Progenitor cell of endocrine pancreas (in vitro differentiated cells): ENCODE measurements around the gene FAM83E. TPM values are rescaled to one million over a fixed set of nuclear protein-coding genes. Genes with fewer than 3 reads are reported as not detected.

Experiments
- DNase-seq: peaks from one replicate; pipeline ENCODE4 v3.0.0; 2021; ENCODE audit warnings: low spot score; ENCODE audit not compliant: unreplicated experiment
- H3K27ac Mint-ChIP-seq: 2 replicates; pipeline ENCODE4 v1.8.0; 2021; ENCODE audit warnings: mild to moderate bottlenecking, moderate library complexity, mixed read lengths
- H3K27me3 Mint-ChIP-seq: 2 replicates; pipeline ENCODE4 v1.8.0; 2021; ENCODE audit warnings: mixed read lengths
- H3K36me3 Mint-ChIP-seq: 2 replicates; pipeline ENCODE4 v1.8.0; 2022; ENCODE audit warnings: mixed read lengths; ENCODE audit not compliant: insufficient read depth
- H3K4me1 Mint-ChIP-seq: 2 replicates; pipeline ENCODE4 v1.8.0; 2021; ENCODE audit warnings: low read depth, mixed read lengths
- H3K4me3 Mint-ChIP-seq: 2 replicates; pipeline ENCODE4 v1.8.0; 2021; ENCODE audit warnings: low read depth, mild to moderate bottlenecking, moderate library complexity, mixed read lengths
- H3K9me3 Mint-ChIP-seq: 2 replicates; pipeline ENCODE4 v1.8.0; 2021; ENCODE audit warnings: low read depth, mixed read lengths
- CTCF ChIP-seq: fragments of 200-600 bp; sonication (generic); IDR thresholded peaks from one replicate; pipeline ENCODE4 v1.5.0; 2021; ENCODE audit warnings: antibody characterized with exemption, mild to moderate bottlenecking; ENCODE audit not compliant: unreplicated experiment
- total RNA-seq: library from RNA; stranded (reverse); gene quantifications from 2 replicates; pipeline ENCODE4 v1.2.1, GENCODE V29; 2021

The FAM83E gene
- total RNA-seq, 1 donor from 2014 or later = 4.3 TPM

GRCh38 chr19:48650974-48651682 is 36.3 kb upstream of the FAM83E start:
- TF ChIP-seq CTCF = no peak
- peaks cover 4% of the 10 kb centered on the region for H3K9me3 Mint-ChIP-seq
- peaks cover under 1% of the 10 kb centered on the region for H3K4me1 Mint-ChIP-seq
- peaks cover 8% of the 10 kb centered on the region for H3K27me3 Mint-ChIP-seq
- no peaks in the 10 kb centered on the region for H3K36me3 Mint-ChIP-seq
- DNase-seq = no peak
- H3K27ac Mint-ChIP-seq = no peak overlapping the region
- H3K4me3 Mint-ChIP-seq = no peak overlapping the region

- no peak for TF ChIP-seq CTCF
- peaks cover 7% of the 10 kb centered on the region for H3K4me1 Mint-ChIP-seq
- no peak overlapping the region for H3K27ac Mint-ChIP-seq
- H3K9me3 Mint-ChIP-seq = peaks cover 4% of the 10 kb centered on the region
- H3K36me3 Mint-ChIP-seq = no peaks in the 10 kb centered on the region
- H3K4me3 Mint-ChIP-seq = no peak overlapping the region
- peaks cover 10% of the 10 kb centered on the region for H3K27me3 Mint-ChIP-seq
- DNase-seq = no peak
These were observed 33.3 kb upstream of the FAM83E start for GRCh38 chr19:48648134-48648533.

GRCh38 chr19:48646722-48647216 is 31.9 kb upstream of the FAM83E start:
- Mint-ChIP-seq H3K36me3 (no peaks in the 10 kb centered on the region), H3K27ac (no peak overlapping the region), H3K9me3 (peaks cover 4% of the 10 kb centered on the region), H3K27me3 (peaks cover 12% of the 10 kb centered on the region), H3K4me1 (peaks cover 7% of the 10 kb centered on the region), H3K4me3 (no peak overlapping the region)
- no peak for TF ChIP-seq CTCF
- DNase-seq = no peak

- peak within 1 kb of the TSS; percentile 71 for H3K4me3 Mint-ChIP-seq
- H3K36me3 Mint-ChIP-seq = no peaks in the 10 kb centered on the region
- peaks cover 7% of the 10 kb centered on the region for H3K4me1 Mint-ChIP-seq
- peaks cover 15% of the 10 kb centered on the region for H3K27me3 Mint-ChIP-seq
- peak; percentile 79 for TF ChIP-seq CTCF
- peak within 1 kb of the TSS; percentile 14 for H3K27ac Mint-ChIP-seq
- peaks cover 3% of the 10 kb centered on the region for H3K9me3 Mint-ChIP-seq
- peak; percentile 92 for DNase-seq
These were observed 31.3 kb upstream of the FAM83E start, which contains the start of gene CA11 for GRCh38 chr19:48646001-48646721. CA11 (minus strand) TSS chr19:48646187; CDS start chr19:48645632, 555 bp downstream.

GRCh38 chr19:48645620-48646000 is 30.7 kb upstream of the FAM83E start:
- H3K4me3 Mint-ChIP-seq = peak overlapping the region; percentile 71
- H3K27me3 Mint-ChIP-seq = peaks cover 15% of the 10 kb centered on the region
- peaks cover 7% of the 10 kb centered on the region for H3K4me1 Mint-ChIP-seq
- no peaks in the 10 kb centered on the region for H3K9me3 Mint-ChIP-seq
- no peaks in the 10 kb centered on the region for H3K36me3 Mint-ChIP-seq
- TF ChIP-seq CTCF = no peak
- no peak for DNase-seq
- peak overlapping the region; percentile 14 for H3K27ac Mint-ChIP-seq
